Breast epithelium (tissue), 3 donors: ENCODE measurements around the gene PTPRG.

Source experiments
- POLR2A ChIP-seq: fragments of 450-650 bp; IDR thresholded peaks from one replicate; pipeline ENCODE4 v1.6.1; 2016; ENCODE audit warnings: antibody characterized with exemption, mild to moderate bottlenecking, moderate library complexity
- TF ChIP-seq, protein P1 (sequence below), 3 donors: fragments of 450-650 bp; IDR thresholded peaks; one replicate each; pipeline ENCODE4 v1.5.1; 2016 to 2017; ENCODE audit warnings: antibody characterized with exemption in 3 of 3, mild to moderate bottlenecking in 3 of 3, moderate library complexity in 3 of 3

DNA sequence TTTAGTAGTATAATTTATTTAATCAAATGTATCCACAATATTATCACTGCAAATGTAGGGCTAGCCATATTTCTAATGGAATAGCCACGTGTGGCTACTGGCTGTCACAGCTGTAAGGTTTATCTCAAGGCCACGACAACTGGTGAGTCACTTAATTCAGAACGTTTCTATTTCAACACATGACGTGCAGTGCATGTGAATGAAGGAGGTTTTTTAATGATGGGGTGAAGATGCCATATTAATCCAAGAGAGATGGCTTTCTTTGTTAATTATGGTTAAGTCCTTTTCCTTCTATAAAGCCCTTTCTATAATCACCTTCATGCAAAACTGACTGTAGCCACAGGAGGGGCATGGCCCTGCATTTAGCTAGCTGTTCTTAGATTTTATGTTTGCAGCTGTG, 600.0 kb downstream of the PTPRG start:
- no peak for TF ChIP-seq POLR2A
- TF ChIP-seq, protein P1, sequence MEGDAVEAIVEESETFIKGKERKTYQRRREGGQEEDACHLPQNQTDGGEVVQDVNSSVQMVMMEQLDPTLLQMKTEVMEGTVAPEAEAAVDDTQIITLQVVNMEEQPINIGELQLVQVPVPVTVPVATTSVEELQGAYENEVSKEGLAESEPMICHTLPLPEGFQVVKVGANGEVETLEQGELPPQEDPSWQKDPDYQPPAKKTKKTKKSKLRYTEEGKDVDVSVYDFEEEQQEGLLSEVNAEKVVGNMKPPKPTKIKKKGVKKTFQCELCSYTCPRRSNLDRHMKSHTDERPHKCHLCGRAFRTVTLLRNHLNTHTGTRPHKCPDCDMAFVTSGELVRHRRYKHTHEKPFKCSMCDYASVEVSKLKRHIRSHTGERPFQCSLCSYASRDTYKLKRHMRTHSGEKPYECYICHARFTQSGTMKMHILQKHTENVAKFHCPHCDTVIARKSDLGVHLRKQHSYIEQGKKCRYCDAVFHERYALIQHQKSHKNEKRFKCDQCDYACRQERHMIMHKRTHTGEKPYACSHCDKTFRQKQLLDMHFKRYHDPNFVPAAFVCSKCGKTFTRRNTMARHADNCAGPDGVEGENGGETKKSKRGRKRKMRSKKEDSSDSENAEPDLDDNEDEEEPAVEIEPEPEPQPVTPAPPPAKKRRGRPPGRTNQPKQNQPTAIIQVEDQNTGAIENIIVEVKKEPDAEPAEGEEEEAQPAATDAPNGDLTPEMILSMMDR (IDR thresholded peaks at IDR 0.05): no peak
